Activated CD8-positive, alpha-beta memory T cell treated with anti-CD3 and anti-CD28 coated beads, Interleukin-2, amount 50 U/mL, for 1 hour (primary cell): Measurements from ENCODE around the gene HIVEP3.

Experiments used
- DNase-seq: peaks from one replicate; pipeline ENCODE4 v3.0.0-alpha.2; 2020; ENCODE audit errors: extremely low read depth

HIVEP3 gene

GRCh38 chr1:41614818-41615217 lies 303.9 kb downstream of the HIVEP3 start:
- no peak for DNase-seq

GRCh38 chr1:41613689-41614574 lies 304.8 kb downstream of the HIVEP3 start:
- DNase-seq = no peak

- DNase-seq = no peak
Measured at GRCh38 chr1:41612953-41613352, 305.8 kb downstream of the HIVEP3 start.

GRCh38 chr1:41611932-41612450 lies 306.7 kb downstream of the HIVEP3 start:
- DNase-seq = no peak

GRCh38 chr1:41611068-41611931 lies 307.4 kb downstream of the HIVEP3 start:
- DNase-seq = no peak

GRCh38 chr1:41610361-41610760 lies 308.4 kb downstream of the HIVEP3 start:
- DNase-seq = no peak

GRCh38 chr1:41609166-41609883 lies 309.4 kb downstream of the HIVEP3 start:
- DNase-seq = no peak

- no peak for DNase-seq
Measured at GRCh38 chr1:41608211-41608610, 310.5 kb downstream of the HIVEP3 start.

- DNase-seq = no peak
Measured at GRCh38 chr1:41607808-41608207, 310.9 kb downstream of the HIVEP3 start.

GRCh38 chr1:41599912-41600311 lies 318.8 kb downstream of the HIVEP3 start:
- DNase-seq = no peak

- DNase-seq = no peak
Measured at GRCh38 chr1:41598325-41598724, 320.4 kb downstream of the HIVEP3 start.

GRCh38 chr1:41592451-41593125 lies 326.1 kb downstream of the HIVEP3 start:
- DNase-seq = no peak

GRCh38 chr1:41591891-41592290 lies 326.8 kb downstream of the HIVEP3 start:
- no peak for DNase-seq

GRCh38 chr1:41590331-41590730 lies 328.4 kb downstream of the HIVEP3 start:
- DNase-seq = no peak

GRCh38 chr1:41589395-41589794 lies 329.3 kb downstream of the HIVEP3 start:
- DNase-seq = no peak

- DNase-seq = no peak
Measured at GRCh38 chr1:41588334-41588875, 330.3 kb downstream of the HIVEP3 start.

- no peak for DNase-seq
Measured at GRCh38 chr1:41587791-41588190, 330.9 kb downstream of the HIVEP3 start.

- DNase-seq = no peak
Measured at GRCh38 chr1:41586230-41586629, 332.5 kb downstream of the HIVEP3 start.

- no peak for DNase-seq
Measured at GRCh38 chr1:41583658-41584547, 334.8 kb downstream of the HIVEP3 start.
